Gastroesophageal sphincter (tissue), 3 donors: ENCODE results near the gene NSD2.

ENCODE experiments used
- EP300 ChIP-seq: sonication (generic); formaldehyde crosslinking; IDR thresholded peaks from one replicate; pipeline ENCODE4 v1.6.1; 2017; ENCODE audit warnings: antibody characterized with exemption, mild to moderate bottlenecking
- POLR2A ChIP-seq, 2 donors: fragments of 450-650 bp; IDR thresholded peaks; one replicate each; pipeline ENCODE4 v1.6.1; 2017; ENCODE audit warnings: antibody characterized with exemption in 2 of 2, mild to moderate bottlenecking in 2 of 2, moderate library complexity in 1 of 2
- POLR2AphosphoS5 ChIP-seq: sonication (generic); formaldehyde crosslinking; IDR thresholded peaks from one replicate; pipeline ENCODE4 v1.6.1; 2017; ENCODE audit warnings: antibody characterized with exemption
- TF ChIP-seq, protein P1 (sequence below), 4 experiments: fragments of 200-600 bp in 2 of 4; fragments of 450-650 bp in 2 of 4; sonication (generic) in 1 of 4; IDR thresholded peaks; one replicate each; pipeline ENCODE4 v1.5.1; 2017 to 2019; ENCODE audit warnings: antibody characterized with exemption in 4 of 4, mild to moderate bottlenecking in 2 of 4, moderate library complexity in 2 of 4

DNA sequence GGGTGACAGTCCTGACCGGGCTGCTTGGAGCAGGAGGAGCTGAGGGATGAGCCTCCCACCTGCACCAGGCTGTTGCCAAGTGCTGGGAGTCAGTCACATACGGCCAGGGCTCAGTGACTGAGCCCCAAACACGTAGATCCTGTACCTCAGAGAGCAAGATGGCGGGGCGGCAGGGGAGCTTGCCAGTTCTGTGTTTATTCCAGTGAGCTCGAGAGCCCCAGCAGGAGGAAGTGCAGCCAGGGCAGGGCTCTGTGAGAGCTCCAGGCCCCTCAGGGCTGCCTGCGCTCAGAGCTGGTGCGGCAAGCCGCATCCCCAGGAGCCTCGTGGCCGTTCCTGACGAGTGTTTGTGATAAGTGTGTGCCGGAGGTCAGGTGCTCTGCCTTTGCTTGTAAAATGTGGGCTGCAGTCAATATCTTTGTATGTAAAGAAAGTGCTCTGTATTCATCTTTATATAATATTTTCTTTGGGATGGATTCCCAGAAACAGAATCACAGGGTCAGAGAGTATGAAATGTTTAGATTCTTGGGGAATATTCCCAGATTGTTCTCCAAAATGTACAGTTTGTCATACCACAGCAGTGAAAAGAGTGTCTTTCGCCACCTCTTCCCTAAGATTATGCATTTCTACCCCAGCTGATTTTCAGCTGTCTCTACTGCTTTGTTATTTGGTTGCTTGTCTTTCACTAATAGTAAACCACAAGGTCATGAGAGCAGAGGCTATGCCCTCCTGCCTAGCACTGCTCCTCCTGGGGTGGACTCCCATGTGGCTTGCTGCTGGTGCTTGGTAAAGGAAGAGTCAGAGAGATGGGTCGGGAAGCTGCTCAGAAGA, 87.3 kb downstream of the NSD2 start:
- TF ChIP-seq, protein P1, sequence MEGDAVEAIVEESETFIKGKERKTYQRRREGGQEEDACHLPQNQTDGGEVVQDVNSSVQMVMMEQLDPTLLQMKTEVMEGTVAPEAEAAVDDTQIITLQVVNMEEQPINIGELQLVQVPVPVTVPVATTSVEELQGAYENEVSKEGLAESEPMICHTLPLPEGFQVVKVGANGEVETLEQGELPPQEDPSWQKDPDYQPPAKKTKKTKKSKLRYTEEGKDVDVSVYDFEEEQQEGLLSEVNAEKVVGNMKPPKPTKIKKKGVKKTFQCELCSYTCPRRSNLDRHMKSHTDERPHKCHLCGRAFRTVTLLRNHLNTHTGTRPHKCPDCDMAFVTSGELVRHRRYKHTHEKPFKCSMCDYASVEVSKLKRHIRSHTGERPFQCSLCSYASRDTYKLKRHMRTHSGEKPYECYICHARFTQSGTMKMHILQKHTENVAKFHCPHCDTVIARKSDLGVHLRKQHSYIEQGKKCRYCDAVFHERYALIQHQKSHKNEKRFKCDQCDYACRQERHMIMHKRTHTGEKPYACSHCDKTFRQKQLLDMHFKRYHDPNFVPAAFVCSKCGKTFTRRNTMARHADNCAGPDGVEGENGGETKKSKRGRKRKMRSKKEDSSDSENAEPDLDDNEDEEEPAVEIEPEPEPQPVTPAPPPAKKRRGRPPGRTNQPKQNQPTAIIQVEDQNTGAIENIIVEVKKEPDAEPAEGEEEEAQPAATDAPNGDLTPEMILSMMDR (IDR thresholded peaks at IDR 0.05), result no peak
- no peak for TF ChIP-seq POLR2A (IDR thresholded peaks at IDR 0.05)
- no peak for TF ChIP-seq EP300
- TF ChIP-seq POLR2AphosphoS5, result no peak
